Sigmoid colon (tissue), 4 donors: Measurements from ENCODE around the gene KCNAB1.

Source experiments
- POLR2A ChIP-seq, 2 donors: fragments of 450-650 bp; IDR thresholded peaks; one replicate each; pipeline ENCODE4 v1.6.1; 2016; ENCODE audit warnings: antibody characterized with exemption in 2 of 2, mild to moderate bottlenecking in 2 of 2, moderate library complexity in 2 of 2
- POLR2AphosphoS5 ChIP-seq, 4 donors: sonication (generic); formaldehyde crosslinking; IDR thresholded peaks; one replicate each; pipeline ENCODE4 v1.6.1; 2017; ENCODE audit warnings: antibody characterized with exemption in 4 of 4
- TF ChIP-seq, protein P1 (sequence below), 4 experiments: fragments of 450-650 bp in 3 of 4; fragments of 200-600 bp in 1 of 4; IDR thresholded peaks; one replicate each; pipeline ENCODE4 v1.5.1; 2016 to 2019; ENCODE audit warnings: antibody characterized with exemption in 4 of 4, mild to moderate bottlenecking in 3 of 4, moderate library complexity in 2 of 4

- TF ChIP-seq, protein P1, sequence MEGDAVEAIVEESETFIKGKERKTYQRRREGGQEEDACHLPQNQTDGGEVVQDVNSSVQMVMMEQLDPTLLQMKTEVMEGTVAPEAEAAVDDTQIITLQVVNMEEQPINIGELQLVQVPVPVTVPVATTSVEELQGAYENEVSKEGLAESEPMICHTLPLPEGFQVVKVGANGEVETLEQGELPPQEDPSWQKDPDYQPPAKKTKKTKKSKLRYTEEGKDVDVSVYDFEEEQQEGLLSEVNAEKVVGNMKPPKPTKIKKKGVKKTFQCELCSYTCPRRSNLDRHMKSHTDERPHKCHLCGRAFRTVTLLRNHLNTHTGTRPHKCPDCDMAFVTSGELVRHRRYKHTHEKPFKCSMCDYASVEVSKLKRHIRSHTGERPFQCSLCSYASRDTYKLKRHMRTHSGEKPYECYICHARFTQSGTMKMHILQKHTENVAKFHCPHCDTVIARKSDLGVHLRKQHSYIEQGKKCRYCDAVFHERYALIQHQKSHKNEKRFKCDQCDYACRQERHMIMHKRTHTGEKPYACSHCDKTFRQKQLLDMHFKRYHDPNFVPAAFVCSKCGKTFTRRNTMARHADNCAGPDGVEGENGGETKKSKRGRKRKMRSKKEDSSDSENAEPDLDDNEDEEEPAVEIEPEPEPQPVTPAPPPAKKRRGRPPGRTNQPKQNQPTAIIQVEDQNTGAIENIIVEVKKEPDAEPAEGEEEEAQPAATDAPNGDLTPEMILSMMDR (IDR thresholded peaks at IDR 0.05) = no peak
- TF ChIP-seq POLR2A (IDR thresholded peaks at IDR 0.05) (no peak), POLR2AphosphoS5 (IDR thresholded peaks at IDR 0.05) (no peak)
Measured at GRCh38 chr3:156252656-156253055, 132.3 kb downstream of the KCNAB1 start.
